A673 (cell line): Measurements from ENCODE around the gene POLDIP2. TPM values are rescaled to one million over a fixed set of nuclear protein-coding genes. Genes with fewer than 3 reads are reported as not detected.

Source experiments
- BruUV-seq: library from RNA; stranded (reverse); fragments of 400-500 nt; replicated peaks from 2 replicates; lab custom pipeline; 2021; lab: Mats Ljungman, UMichigan
- CTCF ChIA-PET: fragments of 300-600 bp; sonication (Branson Sonifier 250); formaldehyde crosslinking; loops from one replicate; lab custom pipeline; 2022; ENCODE audit warnings: antibody characterized with exemption; lab: Charles Lee
- POLR2A ChIA-PET: fragments of 300-600 bp; sonication (Branson Sonifier 250); formaldehyde crosslinking; loops from one replicate; lab custom pipeline; 2022; ENCODE audit warnings: antibody characterized with exemption; ENCODE audit not compliant: low non-redundant PET; lab: Charles Lee
- DNase-seq: peaks from one replicate; pipeline ENCODE4 v3.0.0-alpha.2; 2015; ENCODE audit warnings: low spot score
- H3K27ac ChIP-seq: fragments of 200-600 bp; sonication (generic); 2 replicates; pipeline ENCODE4 v1.5.1; 2016; ENCODE audit warnings: mixed run types, low read depth, mild to moderate bottlenecking, mixed read lengths, antibody characterized with exemption, low read length; ENCODE audit not compliant: poor library complexity, severe bottlenecking
- H3K27me3 ChIP-seq: fragments of 200-600 bp; sonication (generic); replicated peaks from 2 replicates; pipeline ENCODE4 v1.6.1; 2017; ENCODE audit warnings: mixed run types, low read depth, mild to moderate bottlenecking, mixed read lengths, antibody characterized with exemption, low read length; ENCODE audit not compliant: insufficient read depth, poor library complexity
- H3K36me3 ChIP-seq: fragments of 200-600 bp; sonication (generic); 2 replicates; pipeline ENCODE4 v1.6.1; 2016; ENCODE audit warnings: mixed run types, mild to moderate bottlenecking, mixed read lengths, antibody characterized with exemption, low read length; ENCODE audit not compliant: insufficient read depth, poor library complexity, severe bottlenecking
- H3K4me1 ChIP-seq: fragments of 200-600 bp; sonication (generic); 2 replicates; pipeline ENCODE4 v1.6.1; 2017; ENCODE audit warnings: mixed run types, mild to moderate bottlenecking, mixed read lengths, antibody characterized with exemption, low read length; ENCODE audit not compliant: insufficient read depth, poor library complexity, severe bottlenecking
- H3K4me3 ChIP-seq: fragments of 200-600 bp; sonication (generic); 2 replicates; pipeline ENCODE4 v1.5.1; 2016; ENCODE audit warnings: low read depth, mixed run types, mild to moderate bottlenecking, mixed read lengths, low read length; ENCODE audit not compliant: poor library complexity, severe bottlenecking
- H3K9me3 ChIP-seq: fragments of 200-600 bp; sonication (generic); 2 replicates; pipeline ENCODE4 v1.6.1; 2016; ENCODE audit warnings: mixed run types, low read depth, mild to moderate bottlenecking, mixed read lengths, antibody characterized with exemption, low read length; ENCODE audit not compliant: poor library complexity, severe bottlenecking
- EZH2 ChIP-seq: fragments of 200-600 bp; sonication (generic); IDR thresholded peaks from 2 replicates; pipeline ENCODE4 v1.6.1; 2017; ENCODE audit warnings: borderline replicate concordance, low read depth, mild to moderate bottlenecking, mixed read lengths, antibody characterized with exemption, low read length; ENCODE audit not compliant: poor library complexity, severe bottlenecking
- intact Hi-C: fragments of 100-400 bp; cut with micrococcal nuclease; formaldehyde crosslinking; loops from one replicate; pipeline ENCODE4 v1.10.0; 2022; ENCODE audit not compliant: unreplicated experiment
- total RNA-seq: library from RNA; stranded (reverse); gene quantifications from 2 replicates; pipeline ENCODE4 v1.2.3, GENCODE V29; 2021
- TF ChIP-seq, protein P1 (sequence below): fragments of 300-800, 200-600 bp; sonication (generic); conservative IDR thresholded peaks from 2 replicates; pipeline ENCODE4 v1.5.1; 2017; ENCODE audit warnings: low read depth, mild to moderate bottlenecking, antibody characterized with exemption, low read length, moderate library complexity, mixed read lengths

Gene POLDIP2
- total RNA-seq, 1 experiment from 2014 or later, result 115 TPM

DNA sequence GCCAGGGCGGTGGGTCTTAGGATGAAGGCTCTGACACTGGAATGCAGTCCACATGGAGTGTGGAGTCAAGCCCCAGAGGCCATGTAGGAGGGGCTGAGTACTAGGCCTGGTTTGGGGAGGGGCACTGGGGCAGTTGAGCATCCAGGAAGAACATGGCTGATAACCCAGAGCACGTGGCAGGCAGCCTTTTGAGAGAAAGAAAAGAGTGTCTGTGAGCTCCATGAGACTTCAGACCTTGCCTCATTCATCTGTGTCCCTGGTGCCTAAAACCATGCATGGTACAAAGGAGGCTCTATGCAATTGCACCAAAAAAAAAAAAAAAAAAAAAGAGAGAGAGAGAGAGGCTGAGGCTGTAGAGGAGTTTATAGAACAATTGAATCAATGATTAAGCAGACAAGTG is 34.1 kb upstream of the POLDIP2 start:
- CTCF ChIA-PET, result no interaction called here
- Histone ChIP-seq H3K27me3 (no peaks in the 10 kb centered on the region), H3K4me3 (no peak overlapping the region), H3K36me3 (peaks cover 37% of the 10 kb centered on the region), H3K9me3 (no peaks in the 10 kb centered on the region), H3K27ac (no peak overlapping the region), H3K4me1 (no peaks in the 10 kb centered on the region)
- POLR2A ChIA-PET, result no interaction called here
- intact Hi-C loops, result no loop called here
- no peak for TF ChIP-seq EZH2
- TF ChIP-seq, protein P1, sequence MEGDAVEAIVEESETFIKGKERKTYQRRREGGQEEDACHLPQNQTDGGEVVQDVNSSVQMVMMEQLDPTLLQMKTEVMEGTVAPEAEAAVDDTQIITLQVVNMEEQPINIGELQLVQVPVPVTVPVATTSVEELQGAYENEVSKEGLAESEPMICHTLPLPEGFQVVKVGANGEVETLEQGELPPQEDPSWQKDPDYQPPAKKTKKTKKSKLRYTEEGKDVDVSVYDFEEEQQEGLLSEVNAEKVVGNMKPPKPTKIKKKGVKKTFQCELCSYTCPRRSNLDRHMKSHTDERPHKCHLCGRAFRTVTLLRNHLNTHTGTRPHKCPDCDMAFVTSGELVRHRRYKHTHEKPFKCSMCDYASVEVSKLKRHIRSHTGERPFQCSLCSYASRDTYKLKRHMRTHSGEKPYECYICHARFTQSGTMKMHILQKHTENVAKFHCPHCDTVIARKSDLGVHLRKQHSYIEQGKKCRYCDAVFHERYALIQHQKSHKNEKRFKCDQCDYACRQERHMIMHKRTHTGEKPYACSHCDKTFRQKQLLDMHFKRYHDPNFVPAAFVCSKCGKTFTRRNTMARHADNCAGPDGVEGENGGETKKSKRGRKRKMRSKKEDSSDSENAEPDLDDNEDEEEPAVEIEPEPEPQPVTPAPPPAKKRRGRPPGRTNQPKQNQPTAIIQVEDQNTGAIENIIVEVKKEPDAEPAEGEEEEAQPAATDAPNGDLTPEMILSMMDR, result no peak
- DNase-seq, result no peak
- BruUV-seq, result no TSS peak

DNA sequence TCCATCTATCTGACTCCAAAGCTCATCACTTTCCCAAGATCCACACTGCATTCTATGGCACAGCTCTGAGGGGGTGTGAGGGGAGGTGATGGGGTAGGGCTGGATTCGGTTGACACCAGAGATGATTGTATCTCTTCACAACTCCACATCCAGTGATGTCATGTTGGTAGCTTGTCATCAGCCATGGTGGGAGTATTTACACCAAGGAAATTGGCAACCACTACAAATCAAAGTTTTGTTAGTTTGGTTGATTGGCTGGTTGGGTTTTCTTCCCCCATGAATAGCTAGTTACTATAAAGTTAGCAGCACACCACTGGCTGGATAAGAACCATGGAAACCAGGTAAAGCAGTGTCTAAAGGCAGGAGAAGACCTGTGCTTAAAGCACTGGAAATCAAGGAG is 33.7 kb upstream of the POLDIP2 start:
- TF ChIP-seq, protein P1, result no peak
- no peak for TF ChIP-seq EZH2
- intact Hi-C loops, result no loop called here
- no peaks in the 10 kb centered on the region for H3K9me3 ChIP-seq
- ChIA-PET CTCF (no interaction called here), POLR2A (no interaction called here)
- H3K36me3 ChIP-seq, result peaks cover 35% of the 10 kb centered on the region
- no peaks in the 10 kb centered on the region for H3K4me1 ChIP-seq
- no peak for DNase-seq
- BruUV-seq, result no TSS peak
- no peaks in the 10 kb centered on the region for H3K27me3 ChIP-seq
- no peak overlapping the region for H3K4me3 ChIP-seq
- no peak overlapping the region for H3K27ac ChIP-seq

DNA sequence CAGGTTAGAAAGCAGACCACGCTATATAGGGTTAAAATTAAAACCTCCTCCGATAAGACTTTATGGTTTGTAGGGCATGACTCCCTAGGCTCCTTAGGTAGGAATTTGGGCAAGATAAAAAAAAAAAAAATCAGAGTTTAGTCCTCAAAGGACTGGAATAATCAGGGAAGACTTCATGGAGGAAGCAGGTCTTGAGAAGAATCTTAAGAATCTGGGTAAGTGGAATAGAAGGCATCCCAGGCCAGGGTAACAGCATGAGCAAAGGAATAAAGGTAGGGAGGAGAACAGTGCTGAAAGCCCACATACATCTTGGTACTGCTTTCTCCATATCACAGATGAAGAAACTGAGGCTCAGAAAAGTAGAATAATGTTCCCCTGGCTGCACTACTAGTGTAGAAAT is 33.2 kb upstream of the POLDIP2 start:
- CTCF ChIA-PET, result no interaction called here
- intact Hi-C loops, result no loop called here
- BruUV-seq, result TSS peak; percentile 17

More for the DNA sequence above, 33.2 kb upstream of the POLDIP2 start:
- TF ChIP-seq, protein P1, result no peak
- TF ChIP-seq EZH2, result no peak
- no peak for DNase-seq
- Histone ChIP-seq H3K27me3 (no peaks in the 10 kb centered on the region), H3K4me3 (no peak overlapping the region), H3K27ac (no peak overlapping the region), H3K36me3 (peaks cover 33% of the 10 kb centered on the region), H3K9me3 (no peaks in the 10 kb centered on the region), H3K4me1 (no peaks in the 10 kb centered on the region)
- POLR2A ChIA-PET, result no interaction called here
